HepG2 (cell line): ENCODE results near the gene POC1A. TPM values are rescaled to one million over a fixed set of nuclear protein-coding genes. Genes with fewer than 3 reads are reported as not detected.

Source experiments
- ATAC-seq: fragments of 200-7000 bp; cut with Tn5 transposase; 3 replicates; pipeline ENCODE4 v1.9.1; 2020; ENCODE audit warnings: mild to moderate bottlenecking, moderate library complexity
- BruUV-seq: library from RNA; stranded (reverse); fragments of 400-500 nt; replicated peaks from 2 replicates; lab custom pipeline; 2021; lab: Mats Ljungman, UMichigan
- CTCF ChIA-PET: fragments of 300-600 bp; formaldehyde crosslinking; extraction: SDS; loops from one replicate; lab custom pipeline; 2021; ENCODE audit warnings: low total read pairs, inconsistent platforms, low intra/inter-chr PET ratio; lab: Yijun Ruan, JAX
- POLR2A ChIA-PET: fragments of 350-600 bp; sonication (Branson Sonifier 250); formaldehyde crosslinking; loops from one replicate; lab custom pipeline; 2020; ENCODE audit warnings: antibody characterized with exemption, inconsistent platforms; lab: Yijun Ruan, JAX
- DNase-seq: peaks from one replicate; pipeline ENCODE4 v3.0.0-alpha.2; 2015; ENCODE audit warnings: low spot score
- FAIRE-seq: peaks from 3 replicates; lab custom pipeline; 2011; peaks lifted over from hg19 to GRCh38; lab: Jason Lieb, UNC
- H2AFZ ChIP-seq: one replicate; pipeline ENCODE4 v1.6.1; 2011; ENCODE audit warnings: low read length, inconsistent platforms
- H3K27ac ChIP-seq: fragments of 300-600 bp; 3 replicates; pipeline ENCODE4 v1.8.0; 2011; ENCODE audit warnings: mixed run types, mild to moderate bottlenecking, mixed read lengths, low read length, inconsistent platforms; ENCODE audit not compliant: insufficient read depth; ENCODE audit errors: extremely low read length
- H3K27me3 ChIP-seq, 2 experiments: fragments of 200-600 bp in 1 of 2; 2 replicates in 1 of 2; 3 replicates in 1 of 2; pipeline versions ENCODE4 v1.6.0 to v1.8.0; 2011; ENCODE audit warnings: low read length in 2 of 2, mild to moderate bottlenecking in 2 of 2, moderate library complexity in 2 of 2, inconsistent platforms in 1 of 2; ENCODE audit not compliant: insufficient read depth in 2 of 2, control insufficient read depth in 1 of 2
- H3K36me3 ChIP-seq, 2 experiments: fragments of 200-600 bp in 1 of 2; replicated peaks in 1 of 2; 2 replicates in 1 of 2; 3 replicates in 1 of 2; pipeline versions ENCODE4 v1.5.1 to v1.8.0; 2011; ENCODE audit warnings: low read length in 2 of 2, inconsistent platforms in 1 of 2; ENCODE audit not compliant: insufficient read depth in 2 of 2, control insufficient read depth in 1 of 2
- H3K4me1 ChIP-seq: 2 replicates; pipeline ENCODE4 v1.5.1; 2012; ENCODE audit warnings: low read length, inconsistent platforms; ENCODE audit not compliant: insufficient read depth
- H3K4me2 ChIP-seq: 2 replicates; pipeline ENCODE4 v1.6.0; 2011; ENCODE audit warnings: low read depth, low read length, inconsistent platforms
- H3K4me3 ChIP-seq, 3 experiments: fragments of 200-600 bp in 1 of 3; sonication (generic), shearing (Covaris generic) in 1 of 3; replicated peaks in 1 of 3; 2 replicates each; pipeline ENCODE4 v1.5.1; 2011 to 2016; ENCODE audit warnings: low read length in 3 of 3, inconsistent platforms in 2 of 3, low read depth in 2 of 3, mild to moderate bottlenecking in 2 of 3, control low read depth in 1 of 3, mixed read lengths in 1 of 3; ENCODE audit not compliant: insufficient read depth in 1 of 3
- H3K79me2 ChIP-seq: one replicate; pipeline ENCODE4 v1.6.1; 2011; ENCODE audit warnings: low read length, inconsistent platforms; ENCODE audit not compliant: insufficient read depth
- H3K9ac ChIP-seq: 2 replicates; pipeline ENCODE4 v1.6.0; 2011; ENCODE audit warnings: mild to moderate bottlenecking, low read depth, low read length, inconsistent platforms; ENCODE audit not compliant: insufficient read depth
- H3K9me3 ChIP-seq: 2 replicates; pipeline ENCODE4 v1.5.1; 2012; ENCODE audit warnings: mild to moderate bottlenecking, low read length
- H4K20me1 ChIP-seq: 2 replicates; pipeline ENCODE4 v1.6.0; 2011; ENCODE audit warnings: inconsistent platforms, mild to moderate bottlenecking, low read length, moderate library complexity; ENCODE audit not compliant: insufficient read depth
- KLF16 ChIP-seq, 2 experiments: sonication (generic) in 1 of 2; formaldehyde crosslinking in 1 of 2; IDR thresholded peaks; 2 replicates each; pipeline versions ENCODE4 v1.6.1 to v1.8.0; 2016 to 2023; ENCODE audit warnings: missing genetic modification reagents in 2 of 2, missing compliant biosample characterization in 1 of 2
- MED13 ChIP-seq: sonication (generic); formaldehyde crosslinking; IDR thresholded peaks from 2 replicates; pipeline ENCODE4 v1.5.0; 2020; ENCODE audit warnings: missing genetic modification reagents
- NFIC ChIP-seq: IDR thresholded peaks from 2 replicates; pipeline ENCODE4 v1.6.1; 2012; ENCODE audit warnings: mild to moderate bottlenecking, low read length, inconsistent platforms
- NR2F1 ChIP-seq, 2 experiments: fragments of 450-650 bp in 1 of 2; formaldehyde crosslinking in 1 of 2; IDR thresholded peaks; 2 replicates each; pipeline versions ENCODE4 v1.5.0 to v1.6.1; 2016 to 2020; ENCODE audit warnings: mild to moderate bottlenecking in 1 of 2, missing compliant biosample characterization in 1 of 2, missing genetic modification reagents in 1 of 2, moderate library complexity in 1 of 2
- RFXAP ChIP-seq: sonication (generic); formaldehyde crosslinking; IDR thresholded peaks from 2 replicates; pipeline ENCODE4 v1.4.0; 2020; ENCODE audit warnings: missing genetic modification reagents, borderline replicate concordance
- SYNCRIP ChIP-seq: fragments of 200-400 bp; formaldehyde crosslinking; IDR thresholded peaks from 2 replicates; pipeline ENCODE4 v1.6.1; 2018; ENCODE audit warnings: mild to moderate bottlenecking, low read depth, low read length; ENCODE audit not compliant: insufficient read depth
- TFDP2 ChIP-seq: sonication (generic); formaldehyde crosslinking; IDR thresholded peaks from 2 replicates; pipeline ENCODE4 v1.4.0; 2020; ENCODE audit warnings: missing genetic modification reagents
- U2AF2 ChIP-seq: fragments of 200-400 bp; formaldehyde crosslinking; IDR thresholded peaks from 2 replicates; pipeline ENCODE4 v1.6.1; 2017; ENCODE audit warnings: low read depth, mild to moderate bottlenecking, low read length
- ZNF687 ChIP-seq: sonication (generic); formaldehyde crosslinking; IDR thresholded peaks from 2 replicates; pipeline ENCODE4 v1.5.1; 2020; ENCODE audit warnings: mild to moderate bottlenecking, missing genetic modification reagents, moderate library complexity
- WGBS: methylation state at CpG from one replicate; pipeline ENCODE4 v1.1.6; 2017; ENCODE audit warnings: low lambda C conversion rate; 5-methylcytosine and 5-hydroxymethylcytosine counted together
- in situ Hi-C: cut with HindIII; loops from 2 replicates; pipeline ENCODE4 v1.10.0; 2017; ENCODE audit warnings: low pct_unique_long_range_greater_than_20kb; ENCODE audit not compliant: extremely low pct_ligation_motif_present
- intact Hi-C: fragments of 100-400 bp; cut with micrococcal nuclease; formaldehyde crosslinking; loops from one replicate; pipeline ENCODE4 v1.10.0; 2022; ENCODE audit not compliant: unreplicated experiment
- polyA plus RNA-seq, 8 experiments: library from polyadenylated mRNA; depleted of rRNA in 3 of 8; stranded (reverse) in 7 of 8; unstranded in 1 of 8; fragments of >200 nt; fragmentation: Illumina TruSeq in 4 of 8; extraction: Trizol in 4 of 8; gene quantifications; 2 replicates each; pipeline versions ENCODE4 v1.2.1 to v1.2.3, GENCODE V29; 2011 to 2016; ENCODE audit warnings: low read depth in 4 of 8, missing spikeins in 1 of 8, mixed read lengths in 1 of 8; ENCODE audit not compliant: insufficient read depth in 1 of 8
- total RNA-seq, 5 experiments: library from RNA; depleted of rRNA; stranded (reverse); fragments of >200 nt; fragmentation: Illumina TruSeq; extraction: Trizol; gene quantifications; 2 replicates each; pipeline ENCODE4 v1.2.3, GENCODE V29; 2016; ENCODE audit warnings: low read depth in 1 of 5
- TF ChIP-seq, protein P1 (sequence below): sonication (generic); formaldehyde crosslinking; IDR thresholded peaks from 2 replicates; pipeline ENCODE4 v1.4.0; 2020; ENCODE audit warnings: mild to moderate bottlenecking, missing genetic modification reagents

The POC1A gene
- total and polyA plus RNA-seq, 2 of the 13 experiments (the other 11 are each of a cell fraction or from before 2014, with no cell fraction given): 14.6 to 20.0 TPM

- no peak for ATAC-seq
- in situ Hi-C loops: no loop called here
Observed at GRCh38 chr3:52132041-52132440, 22.2 kb downstream of the POC1A start.

GRCh38 chr3:52130966-52131622 is 23.1 kb downstream of the POC1A start:
- DNase-seq (no peak), ATAC-seq (no peak), FAIRE-seq (no peak)
- Histone ChIP-seq H3K79me2 (no peaks in the 10 kb centered on the region), H3K4me1 (peaks cover 14% of the 10 kb centered on the region), H4K20me1 (no peaks in the 10 kb centered on the region), H3K9ac (no peak overlapping the region), H3K27me3 (no peaks in the 10 kb centered on the region; a peak in 1 of 5 replicates), H3K36me3 (peaks cover 6 to 20% of the 10 kb centered on the region in 2 experiments; a peak in 4 of 5 replicates), H3K4me2 (no peak overlapping the region), H2AFZ (no peak overlapping the region), H3K9me3 (no peaks in the 10 kb centered on the region), H3K4me3 (no peak overlapping the region), H3K27ac (no peak overlapping the region)
- CTCF ChIA-PET: no interaction called here
- intact Hi-C loops: no loop called here
- WGBS: 96% methylated on average over 8 of the region's 14 CpGs
- no TSS peak for BruUV-seq
- POLR2A ChIA-PET: no interaction called here
- in situ Hi-C loops: no loop called here
- TF ChIP-seq NFIC (no peak), ZNF687 (CRISPR knock-in tag) (no peak), U2AF2 (no peak), NR2F1 (CRISPR knock-in tag; IDR thresholded peaks at IDR 0.05) (no peak), KLF16 (CRISPR knock-in tag; IDR thresholded peaks at IDR 0.05) (no peak), TFDP2 (CRISPR knock-in tag) (no peak), RFXAP (CRISPR knock-in tag) (no peak), MED13 (CRISPR knock-in tag) (no peak)
- TF ChIP-seq, protein P1, sequence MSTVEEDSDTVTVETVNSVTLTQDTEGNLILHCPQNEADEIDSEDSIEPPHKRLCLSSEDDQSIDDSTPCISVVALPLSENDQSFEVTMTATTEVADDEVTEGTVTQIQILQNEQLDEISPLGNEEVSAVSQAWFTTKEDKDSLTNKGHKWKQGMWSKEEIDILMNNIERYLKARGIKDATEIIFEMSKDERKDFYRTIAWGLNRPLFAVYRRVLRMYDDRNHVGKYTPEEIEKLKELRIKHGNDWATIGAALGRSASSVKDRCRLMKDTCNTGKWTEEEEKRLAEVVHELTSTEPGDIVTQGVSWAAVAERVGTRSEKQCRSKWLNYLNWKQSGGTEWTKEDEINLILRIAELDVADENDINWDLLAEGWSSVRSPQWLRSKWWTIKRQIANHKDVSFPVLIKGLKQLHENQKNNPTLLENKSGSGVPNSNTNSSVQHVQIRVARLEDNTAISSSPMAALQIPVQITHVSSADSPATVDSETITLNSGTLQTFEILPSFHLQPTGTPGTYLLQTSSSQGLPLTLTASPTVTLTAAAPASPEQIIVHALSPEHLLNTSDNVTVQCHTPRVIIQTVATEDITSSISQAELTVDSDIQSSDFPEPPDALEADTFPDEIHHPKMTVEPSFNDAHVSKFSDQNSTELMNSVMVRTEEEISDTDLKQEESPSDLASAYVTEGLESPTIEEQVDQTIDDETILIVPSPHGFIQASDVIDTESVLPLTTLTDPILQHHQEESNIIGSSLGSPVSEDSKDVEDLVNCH: no peak

More at GRCh38 chr3:52132041-52132440, 22.2 kb downstream of the POC1A start:
- peaks cover 10 to 29% of the 10 kb centered on the region in 2 experiments; a peak in 4 of 5 replicates for H3K36me3 ChIP-seq
- no peaks in the 10 kb centered on the region for H3K79me2 ChIP-seq
- ChIA-PET CTCF (no interaction called here), POLR2A (no interaction called here)
- H3K9me3 ChIP-seq: no peaks in the 10 kb centered on the region
- H2AFZ ChIP-seq: no peak overlapping the region
- H3K4me1 ChIP-seq: peaks cover 14% of the 10 kb centered on the region
- H4K20me1 ChIP-seq: no peaks in the 10 kb centered on the region
- no TSS peak for BruUV-seq
- no peak overlapping the region for H3K4me2 ChIP-seq
- FAIRE-seq: no peak
- no peaks in the 10 kb centered on the region; a peak in 1 of 5 replicates for H3K27me3 ChIP-seq
- no peak overlapping the region for H3K27ac ChIP-seq
- intact Hi-C loops: no loop called here
- WGBS: 100% methylated on average over 1 of the region's 1 CpG
- H3K9ac ChIP-seq: no peak overlapping the region
- DNase-seq: no peak
- no peak for TF ChIP-seq SYNCRIP
- no peak overlapping the region for H3K4me3 ChIP-seq
